Stomach (tissue), 4 donors: Measurements from ENCODE around the gene PPP1R12A.

ENCODE experiments used
- EP300 ChIP-seq: sonication (generic); formaldehyde crosslinking; IDR thresholded peaks from one replicate; pipeline ENCODE4 v1.6.1; 2017; ENCODE audit warnings: antibody characterized with exemption
- POLR2A ChIP-seq, 4 donors: fragments of 450-650 bp; IDR thresholded peaks; one replicate each; pipeline ENCODE4 v1.6.1; 2016; ENCODE audit warnings: antibody characterized with exemption in 4 of 4, control low read depth in 2 of 4, mild to moderate bottlenecking in 1 of 4, moderate library complexity in 1 of 4
- TF ChIP-seq, protein P1 (sequence below), 7 experiments: fragments of 450-650 bp in 4 of 7; fragments of 200-600 bp in 3 of 7; sonication (generic) in 3 of 7; IDR thresholded peaks; one replicate each; pipeline ENCODE4 v1.5.1; 2016 to 2019; ENCODE audit warnings: antibody characterized with exemption in 7 of 7, control low read depth in 2 of 7, mild to moderate bottlenecking in 1 of 7

DNA sequence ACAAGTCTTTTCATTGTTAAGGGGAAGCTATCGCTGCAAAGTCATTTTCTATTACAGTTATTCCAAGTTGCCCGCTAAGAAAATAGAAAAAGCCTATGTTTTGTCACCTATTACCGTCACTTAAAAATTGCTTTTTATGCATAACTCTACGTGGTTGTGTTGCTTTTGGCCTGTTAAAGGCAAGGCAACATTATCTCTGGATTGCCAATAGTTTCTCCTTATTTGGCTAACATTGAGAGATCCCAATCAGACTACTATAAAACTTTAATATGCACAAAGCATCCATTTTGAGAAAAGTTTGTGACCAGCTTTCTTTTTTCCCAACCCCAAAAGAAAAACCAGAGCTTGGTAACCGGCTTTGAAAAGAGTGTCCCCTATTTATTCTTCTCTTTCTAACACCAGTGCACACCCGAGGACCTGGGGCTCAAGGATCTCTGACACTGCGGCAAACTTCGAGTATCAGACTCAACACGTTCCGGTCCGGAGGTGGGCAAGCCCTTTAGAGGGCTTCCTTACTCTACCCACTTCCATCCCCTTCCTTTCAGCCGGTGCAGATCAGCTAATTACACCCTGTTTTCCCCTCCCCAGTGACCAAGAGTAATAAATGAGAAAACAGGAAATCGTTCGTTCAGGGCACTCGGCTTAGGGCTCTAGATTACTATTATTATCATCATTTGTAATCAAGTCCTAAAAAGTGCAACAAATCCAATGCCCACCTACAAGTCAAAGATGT is 1.2 kb downstream of the PPP1R12A start:
- TF ChIP-seq, protein P1, sequence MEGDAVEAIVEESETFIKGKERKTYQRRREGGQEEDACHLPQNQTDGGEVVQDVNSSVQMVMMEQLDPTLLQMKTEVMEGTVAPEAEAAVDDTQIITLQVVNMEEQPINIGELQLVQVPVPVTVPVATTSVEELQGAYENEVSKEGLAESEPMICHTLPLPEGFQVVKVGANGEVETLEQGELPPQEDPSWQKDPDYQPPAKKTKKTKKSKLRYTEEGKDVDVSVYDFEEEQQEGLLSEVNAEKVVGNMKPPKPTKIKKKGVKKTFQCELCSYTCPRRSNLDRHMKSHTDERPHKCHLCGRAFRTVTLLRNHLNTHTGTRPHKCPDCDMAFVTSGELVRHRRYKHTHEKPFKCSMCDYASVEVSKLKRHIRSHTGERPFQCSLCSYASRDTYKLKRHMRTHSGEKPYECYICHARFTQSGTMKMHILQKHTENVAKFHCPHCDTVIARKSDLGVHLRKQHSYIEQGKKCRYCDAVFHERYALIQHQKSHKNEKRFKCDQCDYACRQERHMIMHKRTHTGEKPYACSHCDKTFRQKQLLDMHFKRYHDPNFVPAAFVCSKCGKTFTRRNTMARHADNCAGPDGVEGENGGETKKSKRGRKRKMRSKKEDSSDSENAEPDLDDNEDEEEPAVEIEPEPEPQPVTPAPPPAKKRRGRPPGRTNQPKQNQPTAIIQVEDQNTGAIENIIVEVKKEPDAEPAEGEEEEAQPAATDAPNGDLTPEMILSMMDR (IDR thresholded peaks at IDR 0.05) = no peak
- TF ChIP-seq EP300 (no peak), POLR2A (IDR thresholded peaks at IDR 0.05) (no peak)
